Right hindlimb (tissue), 1 donor: ENCODE data around the gene GBA3.

Source experiments
- DNase-seq: peaks from one replicate; pipeline ENCODE4 v3.0.0-alpha.2; 2018

GBA3 gene

GRCh38 chr4:22790631-22791030 is 97.9 kb downstream of the GBA3 start:
- DNase-seq, result no peak

- DNase-seq, result no peak
Observed at GRCh38 chr4:22794732-22795131, 102.0 kb downstream of the GBA3 start.

- DNase-seq, result no peak
Observed at GRCh38 chr4:22801391-22801790, 108.7 kb downstream of the GBA3 start.

- no peak for DNase-seq
Observed at GRCh38 chr4:22802876-22803275, 110.1 kb downstream of the GBA3 start.

DNA sequence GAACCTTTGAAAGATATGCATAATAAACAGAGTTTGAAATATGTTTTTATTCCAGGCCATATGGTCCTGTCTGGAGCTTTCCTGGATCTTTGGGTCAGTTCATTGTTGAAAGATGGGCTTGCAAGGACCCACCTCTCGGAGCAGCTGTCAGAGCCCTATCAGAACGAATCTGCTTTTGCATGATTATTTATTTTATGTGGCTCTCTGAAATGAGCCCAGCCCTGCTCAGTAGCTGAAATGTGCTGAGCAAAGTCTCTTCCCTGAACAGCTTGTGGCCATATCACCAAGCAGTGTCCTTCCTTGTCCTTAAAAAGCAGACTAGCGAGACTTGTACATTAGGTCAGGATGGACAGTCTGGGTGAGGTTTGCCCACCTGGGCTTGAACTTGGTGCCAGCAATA is 110.8 kb downstream of the GBA3 start:
- DNase-seq, result no peak

- DNase-seq, result no peak
Observed at GRCh38 chr4:22814906-22815305, 122.2 kb downstream of the GBA3 start.

DNA sequence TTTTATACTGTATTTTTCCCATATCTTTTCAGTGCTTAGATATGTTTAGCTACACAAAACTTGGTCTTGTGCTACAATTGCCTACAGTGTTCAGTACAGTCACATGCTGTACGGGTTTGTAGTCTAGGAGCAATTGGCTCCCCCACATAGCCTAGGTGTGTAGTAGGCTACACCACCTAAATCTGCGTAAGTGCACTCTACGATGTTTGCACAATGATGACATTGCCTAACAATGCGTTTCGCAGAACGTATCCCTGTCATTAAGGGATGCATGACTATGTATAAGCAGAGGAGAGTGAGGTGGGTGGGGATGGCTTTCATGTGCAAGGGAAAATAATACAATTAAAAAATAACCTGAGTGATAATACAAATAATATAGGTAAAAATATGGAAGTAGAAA is 131.4 kb downstream of the GBA3 start:
- DNase-seq, result no peak

GRCh38 chr4:22842360-22843018 is 149.8 kb downstream of the GBA3 start:
- DNase-seq, result no peak

GRCh38 chr4:22848332-22848731 is 155.6 kb downstream of the GBA3 start:
- DNase-seq, result no peak

- DNase-seq, result no peak
Observed at GRCh38 chr4:22850055-22850454, 157.3 kb downstream of the GBA3 start.

GRCh38 chr4:22850630-22851029 is 157.9 kb downstream of the GBA3 start:
- DNase-seq, result no peak

- DNase-seq, result no peak
Observed at GRCh38 chr4:22857411-22857810, 164.7 kb downstream of the GBA3 start.

GRCh38 chr4:22859318-22859717 is 166.6 kb downstream of the GBA3 start:
- DNase-seq, result no peak
